Hepatocyte (in vitro differentiated cells): ENCODE measurements around the gene SLC8A1.

Experiments used
- EZH2 ChIP-seq: fragments of 200-600 bp; sonication (generic); IDR thresholded peaks from 2 replicates; pipeline ENCODE4 v1.6.1; 2016; ENCODE audit warnings: antibody characterized with exemption, mild to moderate bottlenecking, borderline replicate concordance
- TF ChIP-seq, protein P1 (sequence below): fragments of 200-600 bp; sonication (generic); IDR thresholded peaks from 2 replicates; pipeline ENCODE4 v1.5.1; 2016; ENCODE audit warnings: antibody characterized with exemption, mild to moderate bottlenecking; ENCODE audit not compliant: poor library complexity

DNA sequence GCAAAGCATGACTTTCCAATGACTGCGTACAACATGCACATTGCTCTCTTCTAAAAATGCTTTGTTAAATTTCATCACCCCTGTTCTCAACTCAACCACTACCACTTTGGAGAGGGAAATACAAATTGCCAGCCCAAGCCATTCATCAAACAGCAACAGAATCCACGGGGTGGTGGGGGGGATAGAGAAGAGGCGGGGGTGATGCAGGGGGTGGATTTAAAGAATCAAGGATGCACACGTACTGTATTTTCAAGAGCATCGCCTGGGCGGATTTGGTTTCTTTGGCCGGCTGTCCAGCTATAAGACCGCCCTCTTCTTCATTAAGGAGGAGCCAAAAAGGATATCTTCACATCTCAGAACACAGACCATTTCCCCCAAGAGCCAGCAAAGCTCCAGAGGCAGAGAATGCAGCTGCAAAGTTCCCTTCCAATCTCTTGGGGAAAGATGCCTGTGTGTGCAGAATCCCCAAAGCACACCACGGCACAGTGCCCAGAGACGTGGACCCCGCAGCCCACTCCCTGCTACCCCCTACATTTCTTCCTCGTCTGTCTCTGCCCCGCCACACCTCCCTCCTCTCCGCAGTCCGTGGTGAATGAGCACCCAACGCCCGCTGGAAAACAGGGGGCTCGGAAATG lies 977 bp downstream of the SLC8A1 start:
- TF ChIP-seq, protein P1, sequence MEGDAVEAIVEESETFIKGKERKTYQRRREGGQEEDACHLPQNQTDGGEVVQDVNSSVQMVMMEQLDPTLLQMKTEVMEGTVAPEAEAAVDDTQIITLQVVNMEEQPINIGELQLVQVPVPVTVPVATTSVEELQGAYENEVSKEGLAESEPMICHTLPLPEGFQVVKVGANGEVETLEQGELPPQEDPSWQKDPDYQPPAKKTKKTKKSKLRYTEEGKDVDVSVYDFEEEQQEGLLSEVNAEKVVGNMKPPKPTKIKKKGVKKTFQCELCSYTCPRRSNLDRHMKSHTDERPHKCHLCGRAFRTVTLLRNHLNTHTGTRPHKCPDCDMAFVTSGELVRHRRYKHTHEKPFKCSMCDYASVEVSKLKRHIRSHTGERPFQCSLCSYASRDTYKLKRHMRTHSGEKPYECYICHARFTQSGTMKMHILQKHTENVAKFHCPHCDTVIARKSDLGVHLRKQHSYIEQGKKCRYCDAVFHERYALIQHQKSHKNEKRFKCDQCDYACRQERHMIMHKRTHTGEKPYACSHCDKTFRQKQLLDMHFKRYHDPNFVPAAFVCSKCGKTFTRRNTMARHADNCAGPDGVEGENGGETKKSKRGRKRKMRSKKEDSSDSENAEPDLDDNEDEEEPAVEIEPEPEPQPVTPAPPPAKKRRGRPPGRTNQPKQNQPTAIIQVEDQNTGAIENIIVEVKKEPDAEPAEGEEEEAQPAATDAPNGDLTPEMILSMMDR, result no peak
- no peak for TF ChIP-seq EZH2
